IPS DF 6.9 (cell line): ENCODE measurements around the gene NFATC2.

Source experiments
- DNase-seq: peaks from one replicate; pipeline ENCODE4 v3.0.0-alpha.2; 2013; ENCODE audit warnings: low read depth, low spot score
- H3K27ac ChIP-seq: one replicate; pipeline ENCODE4 v1.5.1; 2013; ENCODE audit warnings: low read length, control low read depth
- H3K27me3 ChIP-seq: 2 replicates; pipeline ENCODE4 v1.6.1; 2013; ENCODE audit warnings: mild to moderate bottlenecking, low read length; ENCODE audit not compliant: control insufficient read depth, insufficient read depth
- H3K36me3 ChIP-seq: 2 replicates; pipeline ENCODE4 v1.6.1; 2013; ENCODE audit warnings: low read length; ENCODE audit not compliant: control insufficient read depth, insufficient read depth
- H3K4me1 ChIP-seq: 2 replicates; pipeline ENCODE4 v1.6.1; 2013; ENCODE audit warnings: low read length; ENCODE audit not compliant: control insufficient read depth, insufficient read depth
- H3K4me3 ChIP-seq: 2 replicates; pipeline ENCODE4 v1.5.1; 2013; ENCODE audit warnings: mild to moderate bottlenecking, low read length
- H3K9me3 ChIP-seq: 2 replicates; pipeline ENCODE4 v1.6.1; 2013; ENCODE audit warnings: low read length, inconsistent platforms; ENCODE audit not compliant: control insufficient read depth, insufficient read depth
- WGBS: extraction: QIAGEN DNeasy Blood & Tissue Kit; methylation state at CpG from one replicate; pipeline ENCODE4 v1.1.7; 2013; ENCODE audit warnings: mixed read lengths, missing lambda C conversion rate; ENCODE audit not compliant: insufficient read length, insufficient coverage; 5-methylcytosine and 5-hydroxymethylcytosine counted together

Gene NFATC2

GRCh38 chr20:51495921-51496545 lies 46.5 kb downstream of the NFATC2 start:
- DNase-seq = no peak
- Histone ChIP-seq H3K27me3 (no peaks in the 10 kb centered on the region), H3K36me3 (no peaks in the 10 kb centered on the region), H3K27ac (no peak overlapping the region), H3K9me3 (no peaks in the 10 kb centered on the region), H3K4me1 (peaks cover 1% of the 10 kb centered on the region; the same call in 1 of the 2 replicates), H3K4me3 (no peak overlapping the region)
- WGBS = no CpG with 5 or more reads among the region's 7 CpGs

GRCh38 chr20:51495291-51495690 lies 47.2 kb downstream of the NFATC2 start:
- no peak overlapping the region for H3K4me3 ChIP-seq
- WGBS = no CpG with 5 or more reads among the region's 4 CpGs
- H3K4me1 ChIP-seq = peaks cover 1% of the 10 kb centered on the region; the same call in 1 of the 2 replicates
- no peaks in the 10 kb centered on the region for H3K36me3 ChIP-seq
- no peak overlapping the region for H3K27ac ChIP-seq
- no peaks in the 10 kb centered on the region for H3K9me3 ChIP-seq
- no peak for DNase-seq
- no peaks in the 10 kb centered on the region for H3K27me3 ChIP-seq

- no peaks in the 10 kb centered on the region for H3K9me3 ChIP-seq
- H3K36me3 ChIP-seq = no peaks in the 10 kb centered on the region
- DNase-seq = no peak
- H3K4me1 ChIP-seq = peaks cover 1% of the 10 kb centered on the region; the same call in 1 of the 2 replicates
- H3K4me3 ChIP-seq = no peak overlapping the region
- H3K27me3 ChIP-seq = no peaks in the 10 kb centered on the region
- no CpG with 5 or more reads among the region's 16 CpGs for WGBS
- no peak overlapping the region for H3K27ac ChIP-seq
These were observed 48.0 kb downstream of the NFATC2 start for GRCh38 chr20:51494241-51495110.

GRCh38 chr20:51493346-51493791 lies 49.1 kb downstream of the NFATC2 start:
- H3K36me3 ChIP-seq = no peaks in the 10 kb centered on the region
- peaks cover 1% of the 10 kb centered on the region; the same call in 1 of the 2 replicates for H3K4me1 ChIP-seq
- WGBS = no CpG with 5 or more reads among the region's 10 CpGs
- H3K4me3 ChIP-seq = no peak overlapping the region
- no peaks in the 10 kb centered on the region for H3K27me3 ChIP-seq
- no peak overlapping the region for H3K27ac ChIP-seq
- no peaks in the 10 kb centered on the region for H3K9me3 ChIP-seq
- no peak for DNase-seq

- DNase-seq = no peak
These were observed 50.1 kb downstream of the NFATC2 start for GRCh38 chr20:51492167-51493092.

GRCh38 chr20:51491393-51491792 lies 51.1 kb downstream of the NFATC2 start:
- no peak for DNase-seq
- Histone ChIP-seq H3K9me3 (no peaks in the 10 kb centered on the region), H3K27me3 (no peaks in the 10 kb centered on the region), H3K4me3 (no peak overlapping the region), H3K27ac (no peak overlapping the region), H3K36me3 (no peaks in the 10 kb centered on the region), H3K4me1 (peaks cover 1% of the 10 kb centered on the region; the same call in 1 of the 2 replicates)
- no CpG with 5 or more reads among the region's 11 CpGs for WGBS

More at GRCh38 chr20:51492167-51493092, 50.1 kb downstream of the NFATC2 start:
- Histone ChIP-seq H3K36me3 (no peaks in the 10 kb centered on the region), H3K27ac (no peak overlapping the region), H3K9me3 (no peaks in the 10 kb centered on the region), H3K4me1 (peaks cover 1% of the 10 kb centered on the region; the same call in 1 of the 2 replicates), H3K4me3 (no peak overlapping the region), H3K27me3 (no peaks in the 10 kb centered on the region)
- WGBS = no CpG with 5 or more reads among the region's 47 CpGs

- H3K36me3 ChIP-seq = no peaks in the 10 kb centered on the region
- WGBS = no CpG with 5 or more reads among the region's 2 CpGs
- H3K9me3 ChIP-seq = no peaks in the 10 kb centered on the region
- peaks cover 1% of the 10 kb centered on the region; the same call in 1 of the 2 replicates for H3K4me1 ChIP-seq
- H3K4me3 ChIP-seq = no peak overlapping the region
- no peaks in the 10 kb centered on the region for H3K27me3 ChIP-seq
- no peak overlapping the region for H3K27ac ChIP-seq
- DNase-seq = no peak
These were observed 51.9 kb downstream of the NFATC2 start for GRCh38 chr20:51490635-51491034.

GRCh38 chr20:51489611-51490010 lies 52.9 kb downstream of the NFATC2 start:
- no CpG with 5 or more reads among the region's 7 CpGs for WGBS
- Histone ChIP-seq H3K4me1 (peaks cover 1% of the 10 kb centered on the region; the same call in 1 of the 2 replicates), H3K9me3 (no peaks in the 10 kb centered on the region), H3K27ac (no peak overlapping the region), H3K27me3 (no peaks in the 10 kb centered on the region), H3K36me3 (no peaks in the 10 kb centered on the region), H3K4me3 (no peak overlapping the region)
- no peak for DNase-seq

- Histone ChIP-seq H3K27ac (no peak overlapping the region), H3K4me1 (peaks cover 1% of the 10 kb centered on the region; the same call in 1 of the 2 replicates), H3K9me3 (no peaks in the 10 kb centered on the region), H3K4me3 (no peak overlapping the region), H3K36me3 (no peaks in the 10 kb centered on the region; the same call in 1 of the 2 replicates), H3K27me3 (no peaks in the 10 kb centered on the region)
- no CpG with 5 or more reads among the region's 5 CpGs for WGBS
- no peak for DNase-seq
These were observed 54.2 kb downstream of the NFATC2 start for GRCh38 chr20:51488331-51488730.
